Fibroblast of mammary gland (primary cell): ENCODE data around the gene VWA5B1.

Experiments used
- DNase-seq: peaks from one replicate; pipeline ENCODE4 v3.0.0-alpha.2; 2010; ENCODE audit warnings: low read depth
- H3K4me3 ChIP-seq: 2 replicates; pipeline ENCODE4 v1.5.1; 2011; ENCODE audit warnings: low read depth, mild to moderate bottlenecking, low read length, moderate library complexity; ENCODE audit not compliant: control insufficient read depth
- TF ChIP-seq, protein P1 (sequence below): conservative IDR thresholded peaks from 2 replicates; pipeline ENCODE4 v1.5.1; 2011; ENCODE audit warnings: low read depth, low read length, inconsistent platforms; ENCODE audit not compliant: control insufficient read depth, insufficient read depth

Gene VWA5B1

DNA sequence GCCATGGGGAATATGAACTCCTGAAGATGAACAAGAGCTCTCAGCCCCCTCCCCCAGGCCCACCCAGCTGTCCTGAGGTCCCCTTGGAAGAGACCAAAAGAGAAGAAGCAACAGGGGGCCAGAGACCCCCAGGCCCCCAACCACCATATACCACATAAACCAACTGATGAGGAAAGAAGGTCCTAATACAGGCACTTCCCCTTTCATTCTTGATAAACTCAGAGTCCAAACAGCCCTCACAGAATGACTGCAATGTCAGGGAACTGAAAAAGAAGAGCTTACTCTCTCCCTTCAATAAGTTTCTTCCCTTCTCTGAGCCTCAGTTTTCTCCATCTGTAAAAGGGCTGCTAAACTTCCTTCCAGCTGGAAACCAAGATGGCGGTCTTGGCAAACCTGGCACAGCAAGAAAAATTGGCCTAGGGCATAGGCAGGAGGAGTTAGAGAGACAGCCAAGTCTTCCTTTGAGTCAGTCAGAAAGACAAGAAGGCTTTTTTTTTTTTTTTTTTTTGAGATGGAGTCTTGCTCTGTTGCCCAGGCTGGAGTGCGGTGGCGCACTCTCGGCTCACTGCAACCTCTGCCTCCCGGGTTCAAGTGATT, 90.5 kb downstream of the VWA5B1 start:
- TF ChIP-seq, protein P1, sequence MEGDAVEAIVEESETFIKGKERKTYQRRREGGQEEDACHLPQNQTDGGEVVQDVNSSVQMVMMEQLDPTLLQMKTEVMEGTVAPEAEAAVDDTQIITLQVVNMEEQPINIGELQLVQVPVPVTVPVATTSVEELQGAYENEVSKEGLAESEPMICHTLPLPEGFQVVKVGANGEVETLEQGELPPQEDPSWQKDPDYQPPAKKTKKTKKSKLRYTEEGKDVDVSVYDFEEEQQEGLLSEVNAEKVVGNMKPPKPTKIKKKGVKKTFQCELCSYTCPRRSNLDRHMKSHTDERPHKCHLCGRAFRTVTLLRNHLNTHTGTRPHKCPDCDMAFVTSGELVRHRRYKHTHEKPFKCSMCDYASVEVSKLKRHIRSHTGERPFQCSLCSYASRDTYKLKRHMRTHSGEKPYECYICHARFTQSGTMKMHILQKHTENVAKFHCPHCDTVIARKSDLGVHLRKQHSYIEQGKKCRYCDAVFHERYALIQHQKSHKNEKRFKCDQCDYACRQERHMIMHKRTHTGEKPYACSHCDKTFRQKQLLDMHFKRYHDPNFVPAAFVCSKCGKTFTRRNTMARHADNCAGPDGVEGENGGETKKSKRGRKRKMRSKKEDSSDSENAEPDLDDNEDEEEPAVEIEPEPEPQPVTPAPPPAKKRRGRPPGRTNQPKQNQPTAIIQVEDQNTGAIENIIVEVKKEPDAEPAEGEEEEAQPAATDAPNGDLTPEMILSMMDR: no peak
- no peak overlapping the region for H3K4me3 ChIP-seq
- peak; percentile 52 for DNase-seq

DNA sequence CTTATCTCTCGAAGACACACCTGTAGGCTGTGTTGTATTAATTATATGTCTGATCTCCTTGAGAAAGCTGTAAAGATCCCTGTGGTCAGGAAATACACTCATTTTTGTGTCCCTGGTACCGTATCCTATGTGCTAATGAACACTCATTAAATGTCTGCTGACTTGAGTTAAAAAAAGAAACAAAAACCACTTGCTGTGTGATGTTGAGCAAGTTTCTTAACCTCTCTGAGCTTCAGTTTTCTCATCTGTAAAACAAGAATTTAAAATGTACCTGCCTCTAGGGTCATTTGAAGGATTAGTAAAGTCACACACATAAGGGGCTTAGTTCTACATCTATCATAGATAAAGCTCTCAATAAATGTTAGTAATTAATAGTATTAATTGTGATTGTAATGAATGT, 91.3 kb downstream of the VWA5B1 start:
- TF ChIP-seq, protein P1: no peak
- H3K4me3 ChIP-seq: no peak overlapping the region
- no peak for DNase-seq

DNA sequence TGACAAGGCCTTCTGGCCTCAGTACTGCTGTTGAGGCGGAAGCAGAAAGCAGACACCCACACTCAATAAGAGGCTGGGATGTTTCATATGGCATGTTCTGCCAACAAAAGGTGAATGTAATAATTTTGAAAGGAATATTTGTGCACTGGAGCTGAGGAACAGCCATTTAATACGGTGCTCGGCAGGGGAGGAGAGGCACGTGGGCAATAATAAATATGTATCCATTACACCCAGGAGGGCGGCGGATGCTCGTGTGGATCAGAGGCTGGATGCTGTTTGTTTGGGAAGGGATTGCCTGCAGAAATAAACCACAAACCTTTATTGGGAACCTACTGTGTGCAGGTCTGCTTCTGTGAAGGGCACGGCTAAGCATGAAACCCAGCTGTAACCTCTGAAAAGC, 92.0 kb downstream of the VWA5B1 start:
- TF ChIP-seq, protein P1: no peak
- H3K4me3 ChIP-seq: no peak overlapping the region
- no peak for DNase-seq

DNA sequence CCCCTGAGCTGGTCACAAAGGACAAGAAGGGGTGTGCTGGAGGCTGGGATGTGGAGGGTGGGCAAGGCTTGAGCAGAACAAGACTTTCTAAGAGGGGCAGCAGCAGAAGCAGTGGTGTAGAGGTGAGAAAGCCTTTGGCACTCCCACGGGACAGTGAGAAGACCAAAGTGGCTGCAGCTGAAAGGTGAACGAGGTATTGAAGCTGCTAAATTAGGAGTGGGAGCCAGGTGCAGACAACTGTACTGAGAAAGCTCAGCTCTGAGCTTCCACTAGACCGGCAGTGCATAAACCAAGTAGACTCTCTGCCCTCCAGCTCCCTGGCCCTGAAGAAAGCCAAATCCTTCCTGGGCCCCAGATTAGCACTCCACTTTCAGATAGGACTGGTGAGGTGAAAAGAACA, 93.0 kb downstream of the VWA5B1 start:
- no peak overlapping the region for H3K4me3 ChIP-seq
- no peak for DNase-seq
- TF ChIP-seq, protein P1: no peak

DNA sequence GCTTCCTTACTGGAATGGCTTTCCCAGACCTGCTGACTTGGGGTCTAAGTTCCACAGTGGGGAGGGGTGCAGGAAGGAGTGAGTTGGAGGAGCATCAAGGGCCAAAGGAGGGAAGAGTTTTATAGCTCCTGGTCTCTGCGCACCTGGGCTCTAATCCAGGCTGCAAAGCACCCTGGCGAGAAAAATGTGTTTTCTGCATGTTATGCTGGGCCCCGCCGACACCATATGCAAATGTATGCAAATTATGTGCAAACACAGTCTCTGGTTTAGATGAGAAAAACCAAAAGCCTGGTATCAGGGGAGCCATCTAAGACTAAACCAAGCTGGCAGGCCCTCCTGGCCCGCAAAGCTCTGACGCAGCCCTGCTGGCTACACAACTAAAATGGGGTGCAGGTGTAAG, 95.0 kb downstream of the VWA5B1 start:
- DNase-seq: no peak
- TF ChIP-seq, protein P1: no peak
- H3K4me3 ChIP-seq: no peak overlapping the region

DNA sequence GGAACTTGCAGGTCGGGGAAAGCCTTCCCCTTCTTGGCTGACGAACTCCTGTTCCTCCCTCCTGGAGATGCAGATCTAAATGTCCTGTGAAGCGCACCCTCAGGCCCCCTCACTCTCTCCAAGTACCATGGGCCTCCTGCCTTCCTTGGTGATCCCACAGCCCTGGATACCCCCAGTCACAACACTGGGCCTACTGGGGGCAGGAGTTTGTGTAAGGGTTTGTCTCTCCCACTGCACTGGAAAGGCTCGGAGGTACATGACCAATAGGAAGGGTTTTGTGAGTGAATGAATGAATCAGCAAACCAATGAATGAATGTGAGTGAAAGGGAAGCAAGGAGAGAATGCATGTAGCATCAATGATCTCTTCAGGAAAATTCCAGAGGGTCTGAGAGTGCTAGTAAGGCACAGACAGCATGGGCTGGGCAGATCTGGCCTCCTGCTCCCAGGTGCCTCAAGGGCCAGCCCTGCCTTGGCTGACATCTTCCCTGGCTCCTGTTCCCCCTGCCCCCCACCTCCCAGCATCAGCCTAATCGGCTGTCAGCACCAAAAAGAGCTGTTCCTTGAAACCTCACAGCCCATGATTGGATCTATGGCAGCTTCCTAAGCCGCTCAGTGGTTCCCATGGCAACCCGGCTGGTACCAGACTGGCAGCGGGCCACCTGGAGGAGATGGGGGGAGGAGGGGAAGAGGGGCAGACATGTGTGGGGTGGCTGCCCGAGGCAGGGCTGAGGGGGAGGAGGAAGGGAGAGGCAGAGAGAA, 95.8 kb downstream of the VWA5B1 start:
- no peak overlapping the region for H3K4me3 ChIP-seq
- no peak for DNase-seq
- TF ChIP-seq, protein P1: no peak
